CD14-positive monocyte (primary cell): ENCODE results near the gene CLRN3. TPM values are rescaled to one million over a fixed set of nuclear protein-coding genes. Genes with fewer than 3 reads are reported as not detected.

Experiments used
- DNase-seq, 3 donors: peaks; one replicate each; pipeline ENCODE4 v3.0.0-alpha.2; 2011 to 2022
- H2AFZ ChIP-seq: 2 replicates; pipeline ENCODE4 v1.6.0; 2012; ENCODE audit warnings: mild to moderate bottlenecking, low read depth, low read length, inconsistent platforms; ENCODE audit not compliant: insufficient read depth, poor library complexity, severe bottlenecking
- H3K27ac ChIP-seq, 2 donors: 1 replicate in 1 of 2; 2 replicates in 1 of 2; pipeline ENCODE4 v1.5.1; 2012 to 2013; ENCODE audit warnings: low read length in 2 of 2, control low read depth in 1 of 2, inconsistent platforms in 1 of 2, low read depth in 1 of 2, mild to moderate bottlenecking in 1 of 2
- H3K27me3 ChIP-seq, 2 donors: one replicate each; pipeline versions ENCODE4 v1.6.0 to v1.6.1; 2011 to 2013; ENCODE audit warnings: low read length in 2 of 2; ENCODE audit not compliant: control insufficient read depth in 2 of 2, insufficient read depth in 2 of 2
- H3K36me3 ChIP-seq, 2 donors: replicated peaks in 1 of 2; 1 replicate in 1 of 2; 2 replicates in 1 of 2; pipeline versions ENCODE4 v1.5.1 to v1.6.1; 2012 to 2013; ENCODE audit warnings: low read length in 2 of 2, control low read depth in 1 of 2, inconsistent platforms in 1 of 2, mild to moderate bottlenecking in 1 of 2; ENCODE audit not compliant: insufficient read depth in 2 of 2, control insufficient read depth in 1 of 2
- H3K4me1 ChIP-seq, 2 donors: 1 replicate in 1 of 2; 2 replicates in 1 of 2; pipeline versions ENCODE4 v1.5.1 to v1.6.1; 2012 to 2013; ENCODE audit warnings: low read length in 2 of 2, control low read depth in 1 of 2, inconsistent platforms in 1 of 2, mild to moderate bottlenecking in 1 of 2, moderate library complexity in 1 of 2; ENCODE audit not compliant: insufficient read depth in 2 of 2, control insufficient read depth in 1 of 2
- H3K4me2 ChIP-seq: replicated peaks from 2 replicates; pipeline ENCODE3; 2012; ENCODE audit warnings: low read length, moderate library complexity, mild to moderate bottlenecking; ENCODE audit not compliant: poor library complexity, severe bottlenecking; ENCODE audit errors: extremely low read depth
- H3K4me3 ChIP-seq, 3 experiments: fragments of 200-600 bp in 1 of 3; sonication (generic) in 1 of 3; replicated peaks in 1 of 3; 1 replicate in 2 of 3; 2 replicates in 1 of 3; pipeline ENCODE4 v1.5.1; 2011 to 2013; ENCODE audit warnings: low read length in 3 of 3, mild to moderate bottlenecking in 3 of 3, control low read depth in 2 of 3, low read depth in 2 of 3, inconsistent platforms in 1 of 3, moderate library complexity in 1 of 3
- H3K79me2 ChIP-seq: 2 replicates; pipeline ENCODE4 v1.6.0; 2012; ENCODE audit warnings: mild to moderate bottlenecking, control low read depth, inconsistent platforms, low read length, moderate library complexity; ENCODE audit not compliant: insufficient read depth
- H3K9ac ChIP-seq: 2 replicates; pipeline ENCODE4 v1.6.0; 2017; ENCODE audit warnings: low read length, mild to moderate bottlenecking; ENCODE audit not compliant: insufficient read depth, poor library complexity, severe bottlenecking
- H3K9me3 ChIP-seq, 2 donors: replicated peaks in 1 of 2; 1 replicate in 1 of 2; 2 replicates in 1 of 2; pipeline versions ENCODE4 v1.5.1 to v1.6.1; 2012 to 2013; ENCODE audit warnings: low read length in 2 of 2, control low read depth in 1 of 2; ENCODE audit not compliant: control insufficient read depth in 1 of 2, insufficient read depth in 1 of 2
- H4K20me1 ChIP-seq: 2 replicates; pipeline ENCODE4 v1.6.0; 2012; ENCODE audit warnings: mild to moderate bottlenecking, low read length, control low read depth, moderate library complexity; ENCODE audit not compliant: insufficient read depth
- H3K27ac Mint-ChIP-seq, 7 donors: one replicate each; pipeline ENCODE4 v1.8.0; 2020; ENCODE audit warnings: mild to moderate bottlenecking in 7 of 7, mixed read lengths in 7 of 7, moderate library complexity in 6 of 7, inconsistent platforms in 2 of 7
- H3K27me3 Mint-ChIP-seq, 3 donors: one replicate each; pipeline ENCODE4 v1.8.0; 2021 to 2022; ENCODE audit warnings: low read depth in 3 of 3, mild to moderate bottlenecking in 3 of 3, mixed read lengths in 3 of 3, moderate library complexity in 3 of 3, inconsistent platforms in 1 of 3
- H3K36me3 Mint-ChIP-seq, 2 donors: one replicate each; pipeline ENCODE4 v1.8.0; 2020; ENCODE audit warnings: mixed read lengths in 2 of 2, inconsistent platforms in 1 of 2, mild to moderate bottlenecking in 1 of 2
- H3K4me1 Mint-ChIP-seq: one replicate; pipeline ENCODE4 v1.8.0; 2020; ENCODE audit warnings: mild to moderate bottlenecking, mixed read lengths
- H3K4me3 Mint-ChIP-seq, 2 donors: one replicate each; pipeline ENCODE4 v1.8.0; 2020; ENCODE audit warnings: mild to moderate bottlenecking in 2 of 2, mixed read lengths in 2 of 2, moderate library complexity in 1 of 2
- H3K9me3 Mint-ChIP-seq, 7 donors: one replicate each; pipeline ENCODE4 v1.8.0; 2020 to 2022; ENCODE audit warnings: mixed read lengths in 7 of 7, mild to moderate bottlenecking in 6 of 7, moderate library complexity in 6 of 7, inconsistent platforms in 2 of 7
- WGBS: methylation state at CpG from one replicate; pipeline ENCODE4 v1.1.5; 2013; ENCODE audit warnings: missing lambda C conversion rate; ENCODE audit not compliant: insufficient coverage; 5-methylcytosine and 5-hydroxymethylcytosine counted together
- intact Hi-C, 2 donors: fragments of 100-400 bp; cut with micrococcal nuclease; formaldehyde crosslinking; loops; one replicate each; pipeline versions ENCODE4 v1.15.0 to v1.15.1; 2023
- polyA plus RNA-seq, 3 donors: library from polyadenylated mRNA; depleted of rRNA in 1 of 3; unstranded in 2 of 3; stranded (reverse) in 1 of 3; fragments of 300-500 nt in 2 of 3; fragments of >200 nt in 1 of 3; fragmentation: Illumina TruSeq in 2 of 3; gene quantifications; 1 replicate in 2 of 3; 2 replicates in 1 of 3; pipeline ENCODE4 v1.2.3, GENCODE V29; 2012 to 2021
- TF ChIP-seq, protein P1 (sequence below): fragments of 200-600 bp; IDR thresholded peaks from one replicate; pipeline ENCODE4 v1.8.0; 2022; ENCODE audit warnings: antibody characterized with exemption, mild to moderate bottlenecking

Gene CLRN3
- polyA plus RNA-seq, 3 donors = 0.16 TPM; not detected in 2

- Histone ChIP-seq H3K9me3 (no peaks in the 10 kb centered on the region), H2AFZ (no peak overlapping the region), H3K4me3 (peak overlapping the region in 1 of 3 experiments; percentile 22), H3K27ac (peak overlapping the region; percentile 85 to 89), H3K4me2 (peak overlapping the region; percentile 40), H3K4me1 (peaks cover 80 to 84% of the 10 kb centered on the region in 2 donors), H3K9ac (no peak overlapping the region), H3K79me2 (no peaks in the 10 kb centered on the region), H4K20me1 (no peaks in the 10 kb centered on the region), H3K36me3 (no peaks in the 10 kb centered on the region), H3K27me3 (no peaks in the 10 kb centered on the region)
- peak overlapping the region; percentile 87 to 96 (median 91) for H3K27ac Mint-ChIP-seq
- DNase-seq = no peak
- TF ChIP-seq, protein P1, sequence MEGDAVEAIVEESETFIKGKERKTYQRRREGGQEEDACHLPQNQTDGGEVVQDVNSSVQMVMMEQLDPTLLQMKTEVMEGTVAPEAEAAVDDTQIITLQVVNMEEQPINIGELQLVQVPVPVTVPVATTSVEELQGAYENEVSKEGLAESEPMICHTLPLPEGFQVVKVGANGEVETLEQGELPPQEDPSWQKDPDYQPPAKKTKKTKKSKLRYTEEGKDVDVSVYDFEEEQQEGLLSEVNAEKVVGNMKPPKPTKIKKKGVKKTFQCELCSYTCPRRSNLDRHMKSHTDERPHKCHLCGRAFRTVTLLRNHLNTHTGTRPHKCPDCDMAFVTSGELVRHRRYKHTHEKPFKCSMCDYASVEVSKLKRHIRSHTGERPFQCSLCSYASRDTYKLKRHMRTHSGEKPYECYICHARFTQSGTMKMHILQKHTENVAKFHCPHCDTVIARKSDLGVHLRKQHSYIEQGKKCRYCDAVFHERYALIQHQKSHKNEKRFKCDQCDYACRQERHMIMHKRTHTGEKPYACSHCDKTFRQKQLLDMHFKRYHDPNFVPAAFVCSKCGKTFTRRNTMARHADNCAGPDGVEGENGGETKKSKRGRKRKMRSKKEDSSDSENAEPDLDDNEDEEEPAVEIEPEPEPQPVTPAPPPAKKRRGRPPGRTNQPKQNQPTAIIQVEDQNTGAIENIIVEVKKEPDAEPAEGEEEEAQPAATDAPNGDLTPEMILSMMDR = no peak
- H3K4me1 Mint-ChIP-seq = peaks cover 80% of the 10 kb centered on the region
- H3K9me3 Mint-ChIP-seq = peaks cover 0 to 2% (median 0%) of the 10 kb centered on the region in 7 donors
- H3K36me3 Mint-ChIP-seq = no peaks in the 10 kb centered on the region
- WGBS = 92% methylated on average over 6 of the region's 8 CpGs
- intact Hi-C loops = no loop called here
- H3K4me3 Mint-ChIP-seq = no peak overlapping the region
- peaks cover 0 to 2% (median 1%) of the 10 kb centered on the region in 3 donors for H3K27me3 Mint-ChIP-seq
These were observed 11.5 kb downstream of the CLRN3 start for GRCh38 chr10:127881262-127881661.

GRCh38 chr10:127880557-127880956 lies 12.2 kb downstream of the CLRN3 start:
- Histone ChIP-seq H3K27me3 (no peaks in the 10 kb centered on the region), H3K4me2 (peak overlapping the region; percentile 40), H4K20me1 (no peaks in the 10 kb centered on the region), H3K9ac (no peak overlapping the region), H3K27ac (peak overlapping the region; percentile 85 to 89), H3K9me3 (no peaks in the 10 kb centered on the region), H3K79me2 (no peaks in the 10 kb centered on the region), H3K36me3 (no peaks in the 10 kb centered on the region), H2AFZ (no peak overlapping the region), H3K4me3 (peak overlapping the region in 1 of 3 experiments; percentile 22), H3K4me1 (peaks cover 79 to 83% of the 10 kb centered on the region in 2 donors)
- TF ChIP-seq, protein P1 = no peak
- Mint-ChIP-seq H3K9me3 (peaks cover 0 to 2% (median 0%) of the 10 kb centered on the region in 7 donors), H3K27ac (peak overlapping the region; percentile 87 to 96 (median 91)), H3K4me1 (peaks cover 78% of the 10 kb centered on the region), H3K27me3 (peaks cover 0 to 2% (median 2%) of the 10 kb centered on the region in 3 donors), H3K36me3 (no peaks in the 10 kb centered on the region), H3K4me3 (no peak overlapping the region)
- intact Hi-C loops = no loop called here
- DNase-seq = peak; percentile 74 to 86 (median 77)
- WGBS = no CpG with 5 or more reads among the region's 2 CpGs
